ENCODE measurements around the gene DPF3. TPM values are rescaled to one million over a fixed set of nuclear protein-coding genes. Genes with fewer than 3 reads are reported as not detected.

Gene DPF3
- total and polyA plus RNA-seq, 2 of the 13 experiments (the other 11 are each of a cell fraction or from before 2014, with no cell fraction given) = 0.09 to 0.60 TPM

GRCh38 chr14:72941286-72941985 lies 47.5 kb upstream of the DPF3 start:
- no peak for ATAC-seq
- no peaks in the 10 kb centered on the region for H3K27me3 ChIP-seq (ENCODE audit: control insufficient read depth in 1 of 2, insufficient read depth in 2 of 2, low read length in 2 of 2)
- peaks cover 23 to 67% of the 10 kb centered on the region in 2 experiments; a peak in 4 of 5 replicates for H3K36me3 ChIP-seq (replicated peaks in 1 of 2; ENCODE audit: control insufficient read depth in 1 of 2, insufficient read depth in 2 of 2, low read length in 2 of 2)
- no peaks in the 10 kb centered on the region for H3K9me3 ChIP-seq (ENCODE audit: low read length)
- FAIRE-seq = no peak
- intact Hi-C loops (cut with micrococcal nuclease; ENCODE audit: unreplicated experiment) = no loop called here
- no peak overlapping the region for H3K4me2 ChIP-seq (ENCODE audit: low read depth, low read length)
- WGBS (ENCODE audit: low lambda C conversion rate) = 92% methylated on average over 12 of the region's 12 CpGs
- no peaks in the 10 kb centered on the region for H3K79me2 ChIP-seq (ENCODE audit: insufficient read depth, low read length)
- no peak overlapping the region for H2AFZ ChIP-seq (ENCODE audit: low read length)
- in situ Hi-C loops (cut with HindIII; ENCODE audit: extremely low pct_ligation_motif_present, low pct_unique_long_range_greater_than_20kb) = no loop called here
- no peaks in the 10 kb centered on the region for H3K4me1 ChIP-seq (ENCODE audit: insufficient read depth, low read length)
- no peak overlapping the region for H3K27ac ChIP-seq (ENCODE audit: extremely low read length, insufficient read depth, low read length)
- peaks cover 3% of the 10 kb centered on the region; the same call in 1 of the 2 replicates for H4K20me1 ChIP-seq (ENCODE audit: insufficient read depth, low read length)
- POLR2A ChIA-PET = no interaction called here
- no peak for TF ChIP-seq NFYB (CRISPR knock-in tag; IDR thresholded peaks at IDR 0.05)
- TF ChIP-seq DNMT3B (CRISPR knock-in tag; conservative IDR thresholded peaks at IDR 0.05) = no peak
- no peak for TF ChIP-seq NCOA2 (CRISPR knock-in tag; IDR thresholded peaks at IDR 0.05)
- no peak for TF ChIP-seq EEA1 (CRISPR knock-in tag; IDR thresholded peaks at IDR 0.05; ENCODE audit: borderline replicate concordance)
- TF ChIP-seq TAF1 (CRISPR knock-in tag; IDR thresholded peaks at IDR 0.05) = no peak
- no peak for TF ChIP-seq ZNF256 (CRISPR knock-in tag; conservative IDR thresholded peaks at IDR 0.05)
- TF ChIP-seq, protein P1, sequence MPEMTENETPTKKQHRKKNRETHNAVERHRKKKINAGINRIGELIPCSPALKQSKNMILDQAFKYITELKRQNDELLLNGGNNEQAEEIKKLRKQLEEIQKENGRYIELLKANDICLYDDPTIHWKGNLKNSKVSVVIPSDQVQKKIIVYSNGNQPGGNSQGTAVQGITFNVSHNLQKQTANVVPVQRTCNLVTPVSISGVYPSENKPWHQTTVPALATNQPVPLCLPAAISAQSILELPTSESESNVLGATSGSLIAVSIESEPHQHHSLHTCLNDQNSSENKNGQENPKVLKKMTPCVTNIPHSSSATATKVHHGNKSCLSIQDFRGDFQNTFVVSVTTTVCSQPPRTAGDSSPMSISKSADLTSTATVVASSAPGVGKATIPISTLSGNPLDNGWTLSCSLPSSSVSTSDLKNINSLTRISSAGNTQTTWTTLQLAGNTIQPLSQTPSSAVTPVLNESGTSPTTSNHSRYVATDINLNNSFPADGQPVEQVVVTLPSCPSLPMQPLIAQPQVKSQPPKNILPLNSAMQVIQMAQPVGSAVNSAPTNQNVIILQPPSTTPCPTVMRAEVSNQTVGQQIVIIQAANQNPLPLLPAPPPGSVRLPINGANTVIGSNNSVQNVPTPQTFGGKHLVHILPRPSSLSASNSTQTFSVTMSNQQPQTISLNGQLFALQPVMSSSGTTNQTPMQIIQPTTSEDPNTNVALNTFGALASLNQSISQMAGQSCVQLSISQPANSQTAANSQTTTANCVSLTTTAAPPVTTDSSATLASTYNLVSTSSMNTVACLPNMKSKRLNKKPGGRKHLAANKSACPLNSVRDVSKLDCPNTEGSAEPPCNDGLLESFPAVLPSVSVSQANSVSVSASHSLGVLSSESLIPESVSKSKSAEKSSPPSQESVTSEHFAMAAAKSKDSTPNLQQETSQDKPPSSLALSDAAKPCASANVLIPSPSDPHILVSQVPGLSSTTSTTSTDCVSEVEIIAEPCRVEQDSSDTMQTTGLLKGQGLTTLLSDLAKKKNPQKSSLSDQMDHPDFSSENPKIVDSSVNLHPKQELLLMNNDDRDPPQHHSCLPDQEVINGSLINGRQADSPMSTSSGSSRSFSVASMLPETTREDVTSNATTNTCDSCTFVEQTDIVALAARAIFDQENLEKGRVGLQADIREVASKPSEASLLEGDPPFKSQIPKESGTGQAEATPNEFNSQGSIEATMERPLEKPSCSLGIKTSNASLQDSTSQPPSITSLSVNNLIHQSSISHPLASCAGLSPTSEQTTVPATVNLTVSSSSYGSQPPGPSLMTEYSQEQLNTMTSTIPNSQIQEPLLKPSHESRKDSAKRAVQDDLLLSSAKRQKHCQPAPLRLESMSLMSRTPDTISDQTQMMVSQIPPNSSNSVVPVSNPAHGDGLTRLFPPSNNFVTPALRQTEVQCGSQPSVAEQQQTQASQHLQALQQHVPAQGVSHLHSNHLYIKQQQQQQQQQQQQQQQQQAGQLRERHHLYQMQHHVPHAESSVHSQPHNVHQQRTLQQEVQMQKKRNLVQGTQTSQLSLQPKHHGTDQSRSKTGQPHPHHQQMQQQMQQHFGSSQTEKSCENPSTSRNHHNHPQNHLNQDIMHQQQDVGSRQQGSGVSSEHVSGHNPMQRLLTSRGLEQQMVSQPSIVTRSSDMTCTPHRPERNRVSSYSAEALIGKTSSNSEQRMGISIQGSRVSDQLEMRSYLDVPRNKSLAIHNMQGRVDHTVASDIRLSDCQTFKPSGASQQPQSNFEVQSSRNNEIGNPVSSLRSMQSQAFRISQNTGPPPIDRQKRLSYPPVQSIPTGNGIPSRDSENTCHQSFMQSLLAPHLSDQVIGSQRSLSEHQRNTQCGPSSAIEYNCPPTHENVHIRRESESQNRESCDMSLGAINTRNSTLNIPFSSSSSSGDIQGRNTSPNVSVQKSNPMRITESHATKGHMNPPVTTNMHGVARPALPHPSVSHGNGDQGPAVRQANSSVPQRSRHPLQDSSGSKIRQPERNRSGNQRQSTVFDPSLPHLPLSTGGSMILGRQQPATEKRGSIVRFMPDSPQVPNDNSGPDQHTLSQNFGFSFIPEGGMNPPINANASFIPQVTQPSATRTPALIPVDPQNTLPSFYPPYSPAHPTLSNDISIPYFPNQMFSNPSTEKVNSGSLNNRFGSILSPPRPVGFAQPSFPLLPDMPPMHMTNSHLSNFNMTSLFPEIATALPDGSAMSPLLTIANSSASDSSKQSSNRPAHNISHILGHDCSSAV (CRISPR knock-in tag; IDR thresholded peaks at IDR 0.05; ENCODE audit: borderline replicate concordance) = no peak
- no peak for TF ChIP-seq MTA1 (CRISPR knock-in tag; IDR thresholded peaks at IDR 0.05; ENCODE audit: borderline replicate concordance)
- no peak for TF ChIP-seq ZNF7 (CRISPR knock-in tag; IDR thresholded peaks at IDR 0.05)
- no peak for TF ChIP-seq MAFK (conservative IDR thresholded peaks at IDR 0.05 in 1 of 2, IDR thresholded peaks at IDR 0.05 in 1 of 2; ENCODE audit: low read length in 2 of 2)
- no peak for DNase-seq (ENCODE audit: low spot score)
- CTCF ChIA-PET (ENCODE audit: low intra/inter-chr PET ratio, low total read pairs) = no interaction called here
- BruUV-seq (replicated peaks) = no TSS peak
- H3K4me3 ChIP-seq (replicated peaks in 1 of 3; ENCODE audit: insufficient read depth in 1 of 3, low read depth in 2 of 3, low read length in 3 of 3) = no peak overlapping the region
- H3K9ac ChIP-seq (ENCODE audit: insufficient read depth, low read depth, low read length) = no peak overlapping the region
